Tibial nerve (tissue), 4 donors: ENCODE data around the gene NHLRC2. TPM values are rescaled to one million over a fixed set of nuclear protein-coding genes. Genes with fewer than 3 reads are reported as not detected.

Source experiments
- DNase-seq, 2 donors: peaks; one replicate each; pipeline ENCODE4 v3.0.0-alpha.2; 2019; ENCODE audit warnings: low spot score in 2 of 2
- H3K27ac ChIP-seq, 4 donors: fragments of 200-600 bp; sonication (generic) in 3 of 4; one replicate each; pipeline ENCODE4 v1.5.1; 2017 to 2019; ENCODE audit warnings: mild to moderate bottlenecking in 1 of 4
- H3K27me3 ChIP-seq, 2 donors: fragments of 200-600 bp; sonication (generic) in 1 of 2; one replicate each; pipeline versions ENCODE4 v1.5.1 to v1.6.0; 2017 to 2019
- H3K36me3 ChIP-seq, 3 donors: fragments of 200-600 bp; sonication (generic); one replicate each; pipeline ENCODE4 v1.5.1; 2018 to 2019
- H3K4me1 ChIP-seq, 4 donors: fragments of 200-600 bp; sonication (generic) in 3 of 4; one replicate each; pipeline ENCODE4 v1.5.1; 2017 to 2019
- H3K4me3 ChIP-seq, 4 donors: fragments of 200-600 bp; sonication (generic) in 3 of 4; one replicate each; pipeline ENCODE4 v1.5.1; 2017 to 2019; ENCODE audit warnings: mild to moderate bottlenecking in 1 of 4, moderate library complexity in 1 of 4
- H3K9me3 ChIP-seq, 4 donors: fragments of 200-600 bp; sonication (generic) in 3 of 4; one replicate each; pipeline ENCODE4 v1.5.1; 2017 to 2019
- CTCF ChIP-seq, 5 experiments: fragments of 200-600 bp in 3 of 5; fragments of 450-650 bp in 2 of 5; sonication (generic) in 3 of 5; IDR thresholded peaks; one replicate each; pipeline ENCODE4 v1.5.1; 2016 to 2019; ENCODE audit warnings: antibody characterized with exemption in 5 of 5, mild to moderate bottlenecking in 3 of 5, moderate library complexity in 2 of 5
- EP300 ChIP-seq, 2 donors: sonication (generic); formaldehyde crosslinking; IDR thresholded peaks; one replicate each; pipeline ENCODE4 v1.6.1; 2017; ENCODE audit warnings: antibody characterized with exemption in 2 of 2, mild to moderate bottlenecking in 1 of 2
- POLR2A ChIP-seq, 2 donors: fragments of 450-650 bp; IDR thresholded peaks; one replicate each; pipeline ENCODE4 v1.6.1; 2017; ENCODE audit warnings: antibody characterized with exemption in 2 of 2, mild to moderate bottlenecking in 2 of 2, moderate library complexity in 2 of 2
- WGBS, 2 donors: methylation state at CpG; one replicate each; pipeline ENCODE4 v1.1.5; 2018; 5-methylcytosine and 5-hydroxymethylcytosine counted together
- total RNA-seq, 4 donors: library from RNA; depleted of rRNA; stranded (reverse); fragments of >200 nt; gene quantifications; one replicate each; pipeline ENCODE4 v1.1.0, GENCODE V29; 2016

Gene NHLRC2
- total RNA-seq, 4 donors from 2014 or later = 42.9 to 100 (median 50.6) TPM

GRCh38 chr10:113915540-113915939 lies 61.1 kb downstream of the NHLRC2 start:
- Histone ChIP-seq H3K36me3 (peaks cover 0 to 9% (median 0%) of the 10 kb centered on the region in 3 donors), H3K4me3 (no peak overlapping the region), H3K4me1 (no peaks in the 10 kb centered on the region), H3K27ac (no peak overlapping the region), H3K9me3 (no peaks in the 10 kb centered on the region), H3K27me3 (no peaks in the 10 kb centered on the region)
- no peak for TF ChIP-seq POLR2A (IDR thresholded peaks at IDR 0.05)
- TF ChIP-seq CTCF (IDR thresholded peaks at IDR 0.05) = no peak
- TF ChIP-seq EP300 (IDR thresholded peaks at IDR 0.05) = no peak
- DNase-seq = no peak
- 100% methylated on average over 2 of the region's 2 CpGs for WGBS, 2 donors

GRCh38 chr10:113916053-113916452 lies 61.6 kb downstream of the NHLRC2 start:
- Histone ChIP-seq H3K4me1 (no peaks in the 10 kb centered on the region), H3K27me3 (no peaks in the 10 kb centered on the region), H3K9me3 (no peaks in the 10 kb centered on the region), H3K27ac (no peak overlapping the region), H3K36me3 (peaks cover 0 to 9% (median 0%) of the 10 kb centered on the region in 3 donors), H3K4me3 (no peak overlapping the region)
- 85 to 93% methylated on average over 2 of the region's 2 CpGs for WGBS, 2 donors
- TF ChIP-seq POLR2A (IDR thresholded peaks at IDR 0.05) = no peak
- no peak for TF ChIP-seq CTCF (IDR thresholded peaks at IDR 0.05)
- TF ChIP-seq EP300 (IDR thresholded peaks at IDR 0.05) = no peak
- DNase-seq = no peak

DNA sequence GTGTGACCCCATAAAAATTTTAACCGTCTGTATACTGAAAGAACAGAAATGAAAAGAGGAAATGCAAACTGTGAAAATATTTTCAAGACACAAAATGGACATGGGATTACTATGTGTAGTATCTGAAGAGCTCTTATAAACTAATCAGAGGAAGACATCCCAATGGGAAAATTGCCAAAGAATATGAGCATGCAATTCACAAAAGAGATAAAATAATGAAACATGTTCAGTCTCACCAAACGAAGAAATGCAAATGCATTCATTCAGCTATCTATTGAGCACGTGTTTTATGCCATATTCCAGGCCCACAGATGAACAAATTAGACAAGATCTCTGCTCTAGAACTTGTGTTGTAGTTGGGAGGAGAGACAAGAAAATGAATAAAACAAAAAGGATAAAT lies 63.2 kb downstream of the NHLRC2 start:
- no peaks in the 10 kb centered on the region for H3K9me3 ChIP-seq
- TF ChIP-seq EP300 (IDR thresholded peaks at IDR 0.05) (no peak), CTCF (IDR thresholded peaks at IDR 0.05) (no peak), POLR2A (IDR thresholded peaks at IDR 0.05) (no peak)
- H3K4me3 ChIP-seq = no peak overlapping the region
- WGBS, 2 donors = 81 to 87% methylated on average over 3 of the region's 3 CpGs
- H3K27me3 ChIP-seq = no peaks in the 10 kb centered on the region
- DNase-seq = no peak
- no peaks in the 10 kb centered on the region for H3K4me1 ChIP-seq
- peaks cover 0 to 7% (median 0%) of the 10 kb centered on the region in 3 donors for H3K36me3 ChIP-seq
- no peak overlapping the region for H3K27ac ChIP-seq

- WGBS, 2 donors = 71 to 85% methylated on average over 3 of the region's 3 CpGs
- no peak overlapping the region for H3K27ac ChIP-seq
- TF ChIP-seq CTCF (IDR thresholded peaks at IDR 0.05) = no peak
- no peak for TF ChIP-seq POLR2A (IDR thresholded peaks at IDR 0.05)
These were observed 65.7 kb downstream of the NHLRC2 start for GRCh38 chr10:113920114-113920513.

GRCh38 chr10:113920875-113921274 lies 66.4 kb downstream of the NHLRC2 start:
- no peak overlapping the region for H3K27ac ChIP-seq
- WGBS, 2 donors = 50 to 52% methylated on average over 3 of the region's 3 CpGs
- no peaks in the 10 kb centered on the region for H3K4me1 ChIP-seq
- TF ChIP-seq EP300 (IDR thresholded peaks at IDR 0.05) = no peak
- TF ChIP-seq CTCF (IDR thresholded peaks at IDR 0.05) = no peak
- no peak for TF ChIP-seq POLR2A (IDR thresholded peaks at IDR 0.05)
- H3K4me3 ChIP-seq = no peak overlapping the region
- no peak for DNase-seq
- H3K27me3 ChIP-seq = no peaks in the 10 kb centered on the region
- no peaks in the 10 kb centered on the region for H3K36me3 ChIP-seq
- H3K9me3 ChIP-seq = peaks cover 0 to 13% (median 0%) of the 10 kb centered on the region in 4 donors

More at GRCh38 chr10:113920114-113920513, 65.7 kb downstream of the NHLRC2 start:
- peaks cover 0 to 9% (median 0%) of the 10 kb centered on the region in 4 donors for H3K9me3 ChIP-seq
- no peak for DNase-seq
- H3K4me1 ChIP-seq = no peaks in the 10 kb centered on the region
- H3K36me3 ChIP-seq = no peaks in the 10 kb centered on the region
- H3K4me3 ChIP-seq = no peak overlapping the region
- H3K27me3 ChIP-seq = no peaks in the 10 kb centered on the region
